ENCODE results near the gene SLC34A3.
"Not testable (repeated sequence)": the region's sequence is repeated elsewhere in the genome, so short reads cannot be mapped to it uniquely, and the experiment has no call there.

Gene SLC34A3

GRCh38 chr9:137243626-137244485, 13.2 kb downstream of the SLC34A3 start:
- DNase-seq: no peak

GRCh38 chr9:137244486-137245449, 14.1 kb downstream of the SLC34A3 start:
- no peak for DNase-seq

- DNase-seq: no peak
Observed at GRCh38 chr9:137245450-137246421, 15.0 kb downstream of the SLC34A3 start.

GRCh38 chr9:137247135-137247915, 16.6 kb downstream of the SLC34A3 start:
- no peak for DNase-seq

GRCh38 chr9:137247916-137248175, 17.1 kb downstream of the SLC34A3 start:
- DNase-seq: no peak

GRCh38 chr9:137250329-137251193, 19.9 kb downstream of the SLC34A3 start:
- DNase-seq: no peak

GRCh38 chr9:137251194-137251461, 20.4 kb downstream of the SLC34A3 start, which contains the start of gene STPG3:
STPG3 (plus strand) TSS chr9:137251286; CDS start chr9:137251287, 1 bp downstream.
- DNase-seq: no peak

GRCh38 chr9:137251490-137252268, 21.0 kb downstream of the SLC34A3 start:
- DNase-seq: no peak

GRCh38 chr9:137252555-137253506, 22.1 kb downstream of the SLC34A3 start:
- DNase-seq: no peak

- DNase-seq: no peak
Observed at GRCh38 chr9:137253717-137254623, 23.3 kb downstream of the SLC34A3 start.

- DNase-seq: peak; percentile 95
Observed at GRCh38 chr9:137254624-137255447, 24.1 kb downstream of the SLC34A3 start, which contains the start of gene NELFB. NELFB (plus strand) TSS chr9:137255327.

GRCh38 chr9:137255448-137256114, 24.9 kb downstream of the SLC34A3 start:
- DNase-seq: peak; percentile 36

- DNase-seq: no peak
Observed at GRCh38 chr9:137256362-137256761, 25.7 kb downstream of the SLC34A3 start.

GRCh38 chr9:137256856-137257255, 26.2 kb downstream of the SLC34A3 start:
- DNase-seq: no peak

GRCh38 chr9:137262173-137262908, 31.6 kb downstream of the SLC34A3 start:
- not testable (repeated sequence) for DNase-seq
